ENCODE measurements around the gene HSPA6. TPM values are rescaled to one million over a fixed set of nuclear protein-coding genes. Genes with fewer than 3 reads are reported as not detected.
"Not testable (repeated sequence)": the region's sequence is repeated elsewhere in the genome, so short reads cannot be mapped to it uniquely, and the experiment has no call there.

HSPA6 gene
- total RNA-seq, 1 donor from 2014 or later = 0.13 TPM

DNA sequence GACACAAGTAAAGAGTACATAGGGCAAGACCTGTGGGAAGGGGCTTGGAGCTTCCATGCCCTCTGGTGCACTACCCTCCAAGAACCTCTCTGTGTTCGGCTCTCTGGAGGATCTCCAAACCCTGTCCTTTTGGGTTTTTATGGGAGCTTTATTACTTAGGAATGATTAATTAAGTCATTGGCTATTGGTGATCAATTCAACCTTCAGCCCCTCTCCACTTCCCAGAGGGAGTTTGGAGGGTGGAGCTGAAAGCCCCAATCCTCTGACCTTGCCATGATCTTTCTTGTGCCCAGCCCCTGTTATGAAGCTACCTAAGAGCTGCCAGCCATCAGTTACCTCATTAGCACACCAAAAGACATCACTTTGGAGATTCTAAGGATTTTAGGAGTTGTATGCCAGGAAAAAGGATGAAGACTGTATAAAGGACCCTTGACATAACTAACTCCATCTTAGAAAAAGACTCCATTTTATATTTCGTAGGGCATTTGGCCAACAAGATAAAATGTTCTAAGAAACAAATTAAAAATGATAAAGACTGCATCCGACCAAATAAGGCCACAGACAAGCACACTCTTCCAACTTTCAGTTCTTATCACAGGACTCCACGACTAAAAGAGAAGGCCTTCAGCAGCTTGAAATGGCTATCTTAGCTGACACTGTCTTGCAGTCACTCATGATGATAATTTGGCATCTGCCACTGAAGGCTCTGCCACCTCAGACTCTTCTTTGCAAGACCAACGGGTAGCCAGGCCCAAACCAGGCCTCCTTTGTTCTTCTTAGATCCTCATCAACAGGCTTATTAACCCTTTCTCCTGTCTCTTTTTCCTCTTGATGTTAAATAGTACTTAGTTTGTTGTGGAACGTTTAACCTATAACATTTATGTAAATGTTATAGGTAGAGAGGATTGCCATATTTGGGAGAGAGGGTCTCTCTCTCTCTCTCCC is 33.4 kb downstream of the HSPA6 start:
- not testable (repeated sequence) for DNase-seq (ENCODE audit: low read depth in 2 of 2)

GRCh38 chr1:161560960-161561715 is 36.8 kb downstream of the HSPA6 start:
- not testable (repeated sequence) for DNase-seq (ENCODE audit: low read depth in 2 of 2)

DNA sequence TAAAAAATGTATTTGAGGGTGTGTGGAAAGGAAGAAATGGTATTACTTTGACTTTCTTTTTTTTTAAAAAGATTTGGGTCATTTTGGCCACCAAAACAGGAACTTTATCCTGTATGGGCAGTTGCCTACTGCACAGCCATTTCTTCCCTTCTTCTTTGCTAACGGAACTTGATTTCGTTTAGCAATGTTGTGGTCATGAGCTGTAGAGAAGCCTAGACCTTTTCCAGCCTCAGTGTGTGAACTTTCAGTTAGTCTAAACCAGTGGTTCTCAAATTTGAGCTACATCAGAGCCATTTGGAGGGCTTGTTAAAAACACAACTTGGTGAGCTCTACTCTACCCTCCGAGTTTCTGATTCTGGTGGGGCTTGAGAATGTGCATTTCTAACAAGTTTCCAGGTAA is 38.1 kb downstream of the HSPA6 start:
- not testable (repeated sequence) for DNase-seq (ENCODE audit: low read depth in 2 of 2)

GRCh38 chr1:161563522-161563921 is 39.2 kb downstream of the HSPA6 start:
- DNase-seq (ENCODE audit: low read depth in 2 of 2) = not testable (repeated sequence)

DNA sequence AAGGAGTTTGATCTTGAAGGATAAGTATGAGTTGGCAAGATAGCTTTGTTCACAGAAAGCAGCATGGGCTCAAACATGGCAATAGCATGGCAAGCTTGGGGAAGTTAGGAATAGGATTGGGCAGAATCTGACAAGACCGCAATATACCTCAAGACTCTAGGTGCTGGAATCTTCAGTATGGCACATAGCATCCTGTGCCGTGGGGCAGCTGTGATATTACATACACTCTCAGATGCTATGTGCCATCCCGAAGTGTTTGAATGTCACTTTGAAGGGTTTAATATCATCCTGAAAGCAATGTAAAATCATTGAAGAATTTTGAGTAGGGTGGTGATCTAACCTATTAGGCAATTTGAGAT is 42.2 kb downstream of the HSPA6 start:
- not testable (repeated sequence) for DNase-seq (ENCODE audit: low read depth in 2 of 2)

- DNase-seq (ENCODE audit: low read depth in 2 of 2) = not testable (repeated sequence)
Observed at GRCh38 chr1:161571703-161572102, 47.4 kb downstream of the HSPA6 start.

Other genes with a start within 250 kb of the HSPA6 start
- 1.5 and 2.0 TPM in 2 replicates for gene MPZ, start 214.6 kb upstream of the HSPA6 start, total RNA-seq
- gene SDHC, start 210.2 kb upstream of the HSPA6 start, total RNA-seq = 18.0 and 21.5 TPM in 2 replicates
- gene CFAP126, start 156.7 kb upstream of the HSPA6 start, total RNA-seq = not detected in 2 replicates
- gene FCGR2A, start 19.1 kb upstream of the HSPA6 start, total RNA-seq = 0.64 and 3.7 TPM in 2 replicates
- not detected in 2 replicates for gene FCGR3A, start 25.3 kb downstream of the HSPA6 start, total RNA-seq
- not detected in 2 replicates for gene FCGR3B, start 106.6 kb downstream of the HSPA6 start, total RNA-seq
- not detected in 2 replicates for gene FCGR2B, start 138.6 kb downstream of the HSPA6 start, total RNA-seq
- gene FCRLA, start 182.7 kb downstream of the HSPA6 start, total RNA-seq = 0.13 TPM in 1 of 2 replicates, not detected in the other
- 0.38 and 0.51 TPM in 2 replicates for gene FCRLB, start 197.0 kb downstream of the HSPA6 start, total RNA-seq
- 28.5 and 32.2 TPM in 2 replicates for gene DUSP12, start 225.2 kb downstream of the HSPA6 start, total RNA-seq
- 51.5 and 69.3 TPM in 2 replicates for gene ATF6, start 241.8 kb downstream of the HSPA6 start, total RNA-seq